Measurements from ENCODE around the gene RAB1A. TPM values are rescaled to one million over a fixed set of nuclear protein-coding genes. Genes with fewer than 3 reads are reported as not detected.
A peak's percentile ranks its signal among the peaks of the same experiment; 100 is the strongest.

The RAB1A gene
- total and polyA plus RNA-seq, 9 of the 15 experiments (the other 6 are each of a cell fraction or from before 2014, with no cell fraction given): 43.8 to 163 (median 67.7) TPM

DNA sequence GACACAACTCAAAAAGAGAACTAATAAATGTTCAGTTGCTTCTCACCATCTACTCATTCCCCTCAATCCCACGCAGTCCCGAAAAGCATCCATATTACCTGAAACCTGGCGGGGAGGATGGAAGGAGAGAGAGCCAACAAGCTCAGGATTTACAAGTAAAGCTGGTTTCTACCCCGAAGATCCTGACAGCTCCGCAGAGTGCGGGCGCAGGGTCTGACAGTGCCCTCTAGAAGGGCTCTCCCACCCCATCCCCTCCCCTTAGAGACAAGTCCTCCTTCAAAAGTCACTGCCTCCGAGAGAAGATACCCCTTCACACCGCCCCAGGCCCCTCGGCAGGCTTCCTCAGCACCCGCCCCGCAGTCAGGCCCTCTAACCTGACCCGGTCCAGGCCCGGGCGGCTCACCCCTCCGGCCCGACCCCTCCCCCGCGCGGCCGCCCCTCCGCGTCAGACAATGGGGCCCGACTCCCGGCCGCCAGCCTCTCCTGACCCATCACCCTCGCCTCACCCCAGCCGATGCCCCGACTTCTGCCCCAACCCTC, 550 bp downstream of the RAB1A start (continued):
- TF ChIP-seq PCBP1 (IDR thresholded peaks at IDR 0.05; ENCODE audit: low read depth, low read length, poor library complexity, severe bottlenecking): no peak
- no peak for TF ChIP-seq PHTF2 (CRISPR knock-in tag; IDR thresholded peaks at IDR 0.05)
- TF ChIP-seq, protein P1, sequence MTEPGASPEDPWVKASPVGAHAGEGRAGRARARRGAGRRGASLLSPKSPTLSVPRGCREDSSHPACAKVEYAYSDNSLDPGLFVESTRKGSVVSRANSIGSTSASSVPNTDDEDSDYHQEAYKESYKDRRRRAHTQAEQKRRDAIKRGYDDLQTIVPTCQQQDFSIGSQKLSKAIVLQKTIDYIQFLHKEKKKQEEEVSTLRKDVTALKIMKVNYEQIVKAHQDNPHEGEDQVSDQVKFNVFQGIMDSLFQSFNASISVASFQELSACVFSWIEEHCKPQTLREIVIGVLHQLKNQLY (CRISPR knock-in tag; conservative IDR thresholded peaks at IDR 0.05): no peak
- peak in 1 of 2 experiments; percentile 43; a peak in 1 of 4 replicates for TF ChIP-seq SIN3A (IDR thresholded peaks at IDR 0.05; ENCODE audit: borderline replicate concordance in 2 of 2, control insufficient read depth in 1 of 2, low read depth in 2 of 2, low read length in 2 of 2)
- no peak for TF ChIP-seq GABPB1 (CRISPR knock-in tag; IDR thresholded peaks at IDR 0.05)
- 0 out of 2 replicates have a peak, but pooled peaks have one; percentile 13 for TF ChIP-seq CREM (IDR thresholded peaks at IDR 0.05; ENCODE audit: low read depth)
- no peak for TF ChIP-seq ZNF232 (CRISPR knock-in tag; IDR thresholded peaks at IDR 0.05)
- TF ChIP-seq YY1 (IDR thresholded peaks at IDR 0.05; ENCODE audit: borderline replicate concordance in 1 of 3, control insufficient read depth in 1 of 3, extremely low read depth in 1 of 3, insufficient read depth in 3 of 3, insufficient read length in 1 of 3, insufficient replicate concordance in 2 of 3, low read depth in 1 of 3, low read length in 2 of 3): no peak
- no peak for TF ChIP-seq ZNF280A (IDR thresholded peaks at IDR 0.05; ENCODE audit: low read depth, partially characterized antibody)
- TF ChIP-seq ZNF324 (CRISPR knock-in tag; IDR thresholded peaks at IDR 0.05): no peak
- no peak for TF ChIP-seq RAD21 (CRISPR knock-in tag; conservative IDR thresholded peaks at IDR 0.05 in 1 of 2, IDR thresholded peaks at IDR 0.05 in 1 of 2)
- TF ChIP-seq KDM1A (IDR thresholded peaks at IDR 0.05): no peak
- TF ChIP-seq HOXB6 (CRISPR knock-in tag; IDR thresholded peaks at IDR 0.05; ENCODE audit: borderline replicate concordance): no peak
- TF ChIP-seq RAD51 (IDR thresholded peaks at IDR 0.05; ENCODE audit: borderline replicate concordance, low read depth): no peak
- TF ChIP-seq CLOCK (CRISPR knock-in tag; IDR thresholded peaks at IDR 0.05; ENCODE audit: borderline replicate concordance): no peak
- no peak for TF ChIP-seq L3MBTL2 (IDR thresholded peaks at IDR 0.05)
- no peak for TF ChIP-seq ZNF398 (CRISPR knock-in tag; IDR thresholded peaks at IDR 0.05)
- TF ChIP-seq MTA2 (IDR thresholded peaks at IDR 0.05; ENCODE audit: low read depth): no peak
- TF ChIP-seq MYC (IDR thresholded peaks at IDR 0.05; ENCODE audit: low read depth, low read length): no peak
- no peak for TF ChIP-seq MYC (CRISPR knock-in tag; IDR thresholded peaks at IDR 0.05; ENCODE audit: borderline replicate concordance, low read depth)
- no peak for TF ChIP-seq PHB (CRISPR knock-in tag; IDR thresholded peaks at IDR 0.05)

Measured in K562 (cell line).